Karpas-422 (cell line): Measurements from ENCODE around the gene LIFR. TPM values are rescaled to one million over a fixed set of nuclear protein-coding genes. Genes with fewer than 3 reads are reported as not detected.

ENCODE experiments used
- DNase-seq: peaks from one replicate; pipeline ENCODE4 v3.0.0-alpha.2; 2015
- H2AFZ ChIP-seq: fragments of 200-600 bp; sonication (generic); 2 replicates; pipeline ENCODE4 v1.6.1; 2014; ENCODE audit warnings: antibody characterized with exemption, low read length, mixed read lengths
- H3K27ac ChIP-seq: fragments of 200-600 bp; sonication (generic); 2 replicates; pipeline ENCODE4 v1.5.1; 2014; ENCODE audit warnings: mild to moderate bottlenecking, low read length, moderate library complexity
- H3K27me3 ChIP-seq: fragments of 200-600 bp; sonication (generic); 2 replicates; pipeline ENCODE4 v1.6.1; 2014; ENCODE audit warnings: low read length, mixed read lengths
- H3K36me3 ChIP-seq: fragments of 200-600 bp; sonication (generic); 2 replicates; pipeline ENCODE4 v1.6.1; 2014; ENCODE audit warnings: low read length, mixed read lengths; ENCODE audit not compliant: insufficient read depth
- H3K4me1 ChIP-seq: fragments of 200-600 bp; sonication (generic); 2 replicates; pipeline ENCODE4 v1.6.1; 2014; ENCODE audit warnings: mild to moderate bottlenecking, low read length, mixed read lengths
- H3K4me2 ChIP-seq: fragments of 200-600 bp; sonication (generic); 2 replicates; pipeline ENCODE4 v1.6.1; 2014; ENCODE audit warnings: low read length, low read depth, mild to moderate bottlenecking; ENCODE audit not compliant: poor library complexity, severe bottlenecking
- H3K4me3 ChIP-seq: fragments of 200-600 bp; sonication (generic); 2 replicates; pipeline ENCODE4 v1.5.1; 2014; ENCODE audit warnings: mild to moderate bottlenecking, antibody characterized with exemption, low read length, mixed read lengths
- H3K79me2 ChIP-seq: fragments of 200-600 bp; sonication (generic); 2 replicates; pipeline ENCODE4 v1.6.1; 2014; ENCODE audit warnings: mild to moderate bottlenecking, low read length, mixed read lengths
- H3K9ac ChIP-seq: fragments of 200-600 bp; sonication (generic); 2 replicates; pipeline ENCODE4 v1.6.0; 2014; ENCODE audit warnings: low read length
- H3K9me2 ChIP-seq: fragments of 200-600 bp; sonication (generic), shearing (Covaris generic); replicated peaks from 2 replicates; pipeline ENCODE4 v1.6.0; 2014; ENCODE audit warnings: mild to moderate bottlenecking, low read length, moderate library complexity; ENCODE audit not compliant: insufficient read depth
- H3K9me3 ChIP-seq: fragments of 300-700, 200-600 bp; sonication (generic); 2 replicates; pipeline ENCODE4 v1.6.1; 2014; ENCODE audit warnings: low read length, mixed read lengths
- H4K20me1 ChIP-seq: fragments of 200-600 bp; sonication (generic); 2 replicates; pipeline ENCODE4 v1.6.1; 2014; ENCODE audit warnings: mild to moderate bottlenecking, antibody characterized with exemption, low read length, low read depth; ENCODE audit not compliant: insufficient read depth
- total RNA-seq: library from RNA; depleted of rRNA; stranded (reverse); fragments of >200 nt; shearing (Covaris generic); gene quantifications from 2 replicates; pipeline ENCODE4 v1.2.3, GENCODE V29; 2014; ENCODE audit warnings: low replicate concordance

Gene LIFR
- total RNA-seq, 1 experiment from 2014 or later = not detected

DNA sequence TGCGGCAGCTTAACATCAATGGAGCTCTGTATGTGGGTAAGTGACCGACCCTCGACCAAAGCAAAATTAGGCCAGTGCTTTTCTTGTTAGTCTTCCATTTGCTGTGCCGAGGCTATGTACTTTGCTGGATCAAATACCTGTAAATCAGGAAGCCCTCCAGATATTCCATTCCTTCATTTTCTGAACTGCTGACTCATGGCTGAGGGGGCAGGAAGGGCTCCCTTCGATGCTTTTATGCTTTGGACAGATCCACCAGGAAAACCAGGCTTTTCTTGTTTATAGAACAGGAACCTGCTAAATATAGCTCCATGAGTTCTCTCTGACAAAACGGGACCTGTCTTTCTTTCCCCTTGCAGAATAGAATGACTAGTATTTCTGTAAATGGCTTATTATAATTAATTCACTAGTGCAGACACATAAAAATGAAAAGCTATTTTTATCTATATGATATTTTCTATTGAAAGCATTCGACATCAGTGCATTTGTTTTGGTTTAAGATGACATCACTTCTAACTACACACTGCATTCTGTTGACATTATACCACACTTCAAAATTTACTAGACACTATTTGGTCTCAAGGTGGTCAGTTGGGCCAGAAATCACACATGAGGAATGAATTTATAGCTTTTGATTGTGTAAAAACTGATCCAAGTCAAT, 93.3 kb downstream of the LIFR start:
- H4K20me1 ChIP-seq = peaks cover 5% of the 10 kb centered on the region; the same call in 1 of the 2 replicates
- no peak overlapping the region for H3K4me3 ChIP-seq
- no peaks in the 10 kb centered on the region for H3K27me3 ChIP-seq
- no peak overlapping the region for H3K27ac ChIP-seq
- no peaks in the 10 kb centered on the region for H3K36me3 ChIP-seq
- no peak overlapping the region for H2AFZ ChIP-seq
- no peak overlapping the region for H3K9ac ChIP-seq
- H3K4me2 ChIP-seq = no peak overlapping the region
- DNase-seq = no peak
- no peaks in the 10 kb centered on the region for H3K9me3 ChIP-seq
- no peaks in the 10 kb centered on the region for H3K79me2 ChIP-seq
- H3K4me1 ChIP-seq = peaks cover 5% of the 10 kb centered on the region; the same call in 1 of the 2 replicates
- H3K9me2 ChIP-seq = no peaks in the 10 kb centered on the region

DNA sequence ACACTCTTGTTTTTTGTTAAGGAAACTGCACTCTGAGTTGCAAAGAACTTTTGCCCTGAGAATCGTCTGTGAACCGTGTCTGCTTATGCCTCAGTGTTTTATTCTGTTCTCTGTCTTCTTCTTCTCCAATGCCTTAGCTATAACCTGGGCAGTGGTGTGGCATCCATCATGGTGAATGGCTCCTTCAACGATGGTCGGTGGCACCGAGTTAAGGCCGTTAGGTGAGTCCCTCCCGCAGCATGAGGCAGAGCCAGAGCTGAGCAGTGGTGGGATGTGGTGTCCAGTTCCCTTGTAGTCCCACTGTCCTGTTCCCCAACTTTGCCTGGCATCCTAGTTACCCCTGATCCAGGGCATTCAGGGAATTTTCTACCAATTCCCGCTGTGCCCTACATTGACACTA, 98.3 kb downstream of the LIFR start:
- Histone ChIP-seq H3K9ac (no peak overlapping the region), H3K27me3 (no peaks in the 10 kb centered on the region), H3K4me2 (no peak overlapping the region), H2AFZ (no peak overlapping the region), H3K4me3 (no peak overlapping the region), H3K79me2 (no peaks in the 10 kb centered on the region), H3K9me3 (no peaks in the 10 kb centered on the region), H3K4me1 (peaks cover 29% of the 10 kb centered on the region), H4K20me1 (peaks cover 11% of the 10 kb centered on the region; the same call in 1 of the 2 replicates), H3K36me3 (no peaks in the 10 kb centered on the region), H3K9me2 (no peaks in the 10 kb centered on the region), H3K27ac (no peak overlapping the region)
- no peak for DNase-seq

DNA sequence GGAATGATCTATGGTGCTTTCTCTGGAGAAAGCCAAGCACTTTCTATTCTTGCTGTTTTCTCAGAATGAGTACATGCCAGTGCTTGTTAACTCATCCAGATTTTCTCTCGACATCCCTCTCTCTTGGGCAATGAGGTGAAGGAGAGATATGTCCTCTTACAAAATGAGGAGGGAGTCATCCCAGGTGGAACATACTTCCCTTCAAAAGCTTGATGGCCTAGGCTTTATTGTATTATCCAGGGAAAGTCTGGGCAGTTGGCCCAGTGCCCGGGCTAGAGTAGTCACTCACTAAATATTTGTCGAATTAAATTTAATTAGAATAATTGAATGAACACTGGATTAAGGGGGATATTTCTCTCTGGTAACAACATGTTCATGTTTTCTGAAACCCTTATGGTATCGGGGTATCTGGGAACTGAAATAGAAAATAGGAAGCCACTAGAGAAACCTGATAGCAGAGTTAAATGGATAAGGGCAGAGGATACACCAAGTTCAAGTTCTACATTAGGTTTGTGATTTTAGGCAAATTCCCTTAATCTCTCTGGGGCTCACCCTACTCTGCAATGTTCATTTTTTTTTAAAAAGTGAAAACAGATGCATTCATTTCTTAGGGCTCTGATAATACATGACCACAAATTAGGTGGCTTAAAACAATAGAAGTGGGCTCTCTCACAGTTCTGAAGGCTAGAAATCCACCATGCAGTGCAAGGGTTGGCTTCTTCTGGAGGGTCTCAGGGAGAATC, 99.6 kb downstream of the LIFR start:
- Histone ChIP-seq H3K9me3 (no peaks in the 10 kb centered on the region), H4K20me1 (peaks cover 23% of the 10 kb centered on the region; the same call in 1 of the 2 replicates), H3K9ac (no peak overlapping the region), H3K36me3 (no peaks in the 10 kb centered on the region), H3K27ac (no peak overlapping the region), H3K79me2 (no peaks in the 10 kb centered on the region), H3K4me1 (peaks cover 37% of the 10 kb centered on the region), H3K27me3 (no peaks in the 10 kb centered on the region), H3K9me2 (no peaks in the 10 kb centered on the region), H3K4me3 (no peak overlapping the region), H2AFZ (no peak overlapping the region), H3K4me2 (no peak overlapping the region)
- DNase-seq = no peak

DNA sequence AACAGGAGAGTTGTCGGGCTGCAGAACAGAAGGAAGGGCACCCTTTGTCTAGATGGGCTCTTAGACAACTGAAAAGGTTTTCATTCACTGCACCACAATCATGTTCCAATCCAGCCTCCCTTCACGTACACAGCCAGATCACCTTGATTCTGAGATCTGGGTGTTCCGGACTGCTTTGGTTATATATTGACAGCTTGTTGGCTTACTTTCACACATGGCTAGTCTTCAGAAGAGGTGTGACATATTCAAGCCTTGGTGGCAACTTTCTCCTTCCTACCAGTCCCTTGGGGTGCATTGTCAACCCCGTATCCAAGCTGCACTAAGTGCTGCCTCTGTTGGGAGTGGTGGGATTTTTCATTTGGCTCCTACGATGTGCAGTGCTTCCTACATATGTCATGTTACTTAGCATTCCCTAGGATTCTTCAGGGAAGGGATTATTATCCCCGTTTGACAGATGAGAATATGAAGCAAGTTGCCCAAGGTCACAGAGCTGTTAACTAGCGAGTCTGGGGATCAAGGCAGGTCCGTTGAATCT, 100.6 kb downstream of the LIFR start:
- H3K36me3 ChIP-seq = no peaks in the 10 kb centered on the region
- peaks cover 28% of the 10 kb centered on the region; the same call in 1 of the 2 replicates for H4K20me1 ChIP-seq
- no peak overlapping the region for H3K4me2 ChIP-seq
- H3K27me3 ChIP-seq = no peaks in the 10 kb centered on the region
- H3K27ac ChIP-seq = no peak overlapping the region
- no peak for DNase-seq
- H3K9ac ChIP-seq = no peak overlapping the region
- H2AFZ ChIP-seq = no peak overlapping the region
- no peaks in the 10 kb centered on the region for H3K79me2 ChIP-seq
- no peak overlapping the region for H3K4me3 ChIP-seq
- no peaks in the 10 kb centered on the region for H3K9me3 ChIP-seq
- H3K4me1 ChIP-seq = peaks cover 37% of the 10 kb centered on the region
- no peaks in the 10 kb centered on the region for H3K9me2 ChIP-seq

DNA sequence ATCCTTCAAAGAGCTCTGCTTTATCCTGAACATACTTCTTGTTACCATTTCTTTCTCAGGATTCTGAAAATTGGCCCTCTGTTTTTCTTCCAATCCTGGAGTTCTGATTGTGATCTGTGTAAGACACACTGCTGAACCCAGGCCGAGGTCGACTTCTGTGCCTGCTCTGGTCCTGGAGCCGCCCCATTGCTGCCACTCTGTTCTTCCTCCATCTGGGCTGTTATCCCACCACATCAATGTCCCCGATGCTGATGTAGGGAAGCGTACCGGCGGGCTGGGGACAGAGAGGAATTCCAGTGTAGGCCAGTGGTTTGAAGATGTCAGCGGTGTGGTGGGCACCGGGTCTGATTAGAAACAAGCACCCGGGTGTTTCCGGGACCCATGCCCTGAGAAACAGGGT, 102.5 kb downstream of the LIFR start:
- Histone ChIP-seq H3K9ac (no peak overlapping the region), H2AFZ (no peak overlapping the region), H3K36me3 (no peaks in the 10 kb centered on the region), H3K27ac (no peak overlapping the region), H3K9me2 (no peaks in the 10 kb centered on the region), H4K20me1 (peaks cover 31% of the 10 kb centered on the region; the same call in 1 of the 2 replicates), H3K4me3 (no peak overlapping the region), H3K4me2 (peak overlapping the region; percentile 42), H3K79me2 (no peaks in the 10 kb centered on the region), H3K27me3 (no peaks in the 10 kb centered on the region), H3K4me1 (peaks cover 37% of the 10 kb centered on the region), H3K9me3 (no peaks in the 10 kb centered on the region)
- DNase-seq = no peak

DNA sequence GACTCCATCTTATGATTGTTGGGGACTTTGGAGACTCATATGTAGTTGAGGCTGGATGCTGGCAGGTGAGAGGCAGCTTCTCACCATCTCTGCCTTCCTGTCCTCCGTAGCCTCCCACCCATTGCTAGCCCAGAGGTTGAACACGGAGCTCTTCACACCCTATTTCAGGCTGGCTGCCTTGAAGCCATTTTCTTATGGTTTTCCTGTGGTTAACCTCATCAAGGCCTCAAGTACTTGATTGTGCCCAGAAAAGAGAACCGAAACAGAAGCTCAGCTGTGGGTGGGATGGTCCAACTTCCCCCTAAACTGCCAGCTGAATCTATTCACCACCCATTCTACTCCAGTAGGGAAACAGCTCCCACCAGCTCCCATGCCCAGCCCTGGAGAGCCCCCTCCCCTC, 102.9 kb downstream of the LIFR start:
- peak overlapping the region; percentile 42 for H3K4me2 ChIP-seq
- no peaks in the 10 kb centered on the region for H3K27me3 ChIP-seq
- no peaks in the 10 kb centered on the region for H3K36me3 ChIP-seq
- peak; percentile 90 for DNase-seq
- no peaks in the 10 kb centered on the region for H3K79me2 ChIP-seq
- H3K9me2 ChIP-seq = no peaks in the 10 kb centered on the region
- H3K4me3 ChIP-seq = no peak overlapping the region
- H3K9ac ChIP-seq = no peak overlapping the region
- no peak overlapping the region for H2AFZ ChIP-seq
- no peaks in the 10 kb centered on the region for H3K9me3 ChIP-seq
- peaks cover 37% of the 10 kb centered on the region for H3K4me1 ChIP-seq
- peaks cover 35% of the 10 kb centered on the region; the same call in 1 of the 2 replicates for H4K20me1 ChIP-seq
- H3K27ac ChIP-seq = no peak overlapping the region

DNA sequence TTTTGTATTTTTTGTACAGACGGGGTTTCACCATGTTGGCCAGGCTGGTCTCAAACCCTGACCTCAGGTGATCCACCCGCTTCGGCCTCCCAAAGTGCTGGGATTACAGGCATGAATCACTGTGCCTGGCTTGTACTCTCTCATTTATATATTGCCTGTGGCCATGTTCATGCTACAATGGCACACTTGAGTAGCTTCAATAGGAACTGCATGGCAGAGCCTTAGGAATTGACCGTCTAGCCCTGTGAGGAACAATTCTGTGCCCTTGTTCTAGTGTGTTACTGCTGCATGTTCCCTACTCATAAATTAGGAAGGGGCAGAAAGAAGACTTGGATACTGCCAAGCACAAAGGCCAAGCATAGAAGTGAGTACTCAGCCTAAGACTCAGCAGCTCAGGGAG, 104.2 kb downstream of the LIFR start:
- H3K27ac ChIP-seq = no peak overlapping the region
- DNase-seq = no peak
- H3K9me2 ChIP-seq = no peaks in the 10 kb centered on the region
- H3K9ac ChIP-seq = no peak overlapping the region
- no peaks in the 10 kb centered on the region for H3K79me2 ChIP-seq
- H3K4me3 ChIP-seq = no peak overlapping the region
- no peak overlapping the region for H3K4me2 ChIP-seq
- peaks cover 35% of the 10 kb centered on the region; the same call in 1 of the 2 replicates for H4K20me1 ChIP-seq
- no peaks in the 10 kb centered on the region for H3K9me3 ChIP-seq
- no peaks in the 10 kb centered on the region for H3K27me3 ChIP-seq
- no peak overlapping the region for H2AFZ ChIP-seq
- H3K4me1 ChIP-seq = peaks cover 35% of the 10 kb centered on the region
- no peaks in the 10 kb centered on the region for H3K36me3 ChIP-seq

DNA sequence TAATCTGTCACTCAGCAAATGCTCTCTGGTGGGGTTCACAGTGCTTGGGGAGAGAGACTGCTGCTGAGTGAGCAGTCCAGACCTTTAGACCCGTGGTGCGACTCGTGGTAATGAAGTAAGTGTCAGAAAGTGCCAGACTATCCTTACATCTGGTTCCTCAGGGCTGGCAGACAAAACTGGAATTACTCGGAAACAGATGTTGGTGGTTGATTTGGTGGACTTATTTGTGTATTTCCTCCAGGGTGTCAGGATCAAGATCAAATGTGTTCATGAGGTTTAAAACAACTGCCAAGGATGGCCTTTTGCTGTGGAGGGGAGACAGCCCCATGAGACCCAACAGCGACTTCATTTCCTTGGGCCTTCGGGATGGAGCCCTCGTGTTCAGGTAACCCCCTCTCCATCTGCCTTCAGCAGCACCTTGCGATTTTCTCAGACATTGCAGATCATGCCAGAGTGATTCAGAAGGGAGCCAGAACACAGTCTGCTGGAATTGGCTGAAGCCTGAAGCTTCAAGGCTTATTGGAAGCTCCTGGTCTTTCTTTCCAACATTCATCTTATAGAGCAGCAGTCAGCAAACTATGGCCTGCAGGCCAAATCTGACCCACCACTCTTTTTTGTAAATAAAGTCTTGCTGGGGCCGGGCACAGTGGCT, 105.2 kb downstream of the LIFR start:
- no peaks in the 10 kb centered on the region for H3K27me3 ChIP-seq
- no peaks in the 10 kb centered on the region for H3K9me2 ChIP-seq

More for the DNA sequence above, 105.2 kb downstream of the LIFR start:
- no peak overlapping the region for H3K4me3 ChIP-seq
- H3K4me1 ChIP-seq = peaks cover 27% of the 10 kb centered on the region
- no peak for DNase-seq
- H3K4me2 ChIP-seq = no peak overlapping the region
- H3K79me2 ChIP-seq = no peaks in the 10 kb centered on the region
- H2AFZ ChIP-seq = no peak overlapping the region
- H3K27ac ChIP-seq = no peak overlapping the region
- H3K9me3 ChIP-seq = no peaks in the 10 kb centered on the region
- H3K36me3 ChIP-seq = no peaks in the 10 kb centered on the region
- H4K20me1 ChIP-seq = peaks cover 33% of the 10 kb centered on the region; the same call in 1 of the 2 replicates
- H3K9ac ChIP-seq = no peak overlapping the region
